K562 (cell line): ENCODE measurements around the gene PHOX2A. TPM values are rescaled to one million over a fixed set of nuclear protein-coding genes. Genes with fewer than 3 reads are reported as not detected.

ENCODE experiments used
- ARID1B ChIP-seq: fragments of 450-650 bp; IDR thresholded peaks from 2 replicates; pipeline ENCODE4 v1.6.1; 2016; ENCODE audit warnings: antibody characterized with exemption, mild to moderate bottlenecking, inconsistent platforms
- GATAD2A ChIP-seq: fragments of 450-650 bp; IDR thresholded peaks from 2 replicates; pipeline ENCODE4 v1.6.1; 2017
- GTF2E2 ChIP-seq: fragments of 200-800 bp; sonication (Bioruptor generic); IDR thresholded peaks from 2 replicates; pipeline ENCODE4 v1.6.1; 2016; ENCODE audit warnings: missing genetic modification characterization, missing compliant biosample characterization
- HNRNPH1 ChIP-seq: fragments of 200-400 bp; formaldehyde crosslinking; optimal IDR thresholded peaks from 2 replicates; pipeline ENCODE3; 2017; ENCODE audit warnings: low read depth, mild to moderate bottlenecking, low read length, moderate library complexity
- KDM5B ChIP-seq: fragments of 200-600 bp; sonication (generic); IDR thresholded peaks from 2 replicates; pipeline ENCODE4 v1.6.1; 2012; ENCODE audit warnings: low read depth, mild to moderate bottlenecking, moderate library complexity, low read length, control low read depth, inconsistent platforms; ENCODE audit not compliant: insufficient replicate concordance
- MCM7 ChIP-seq, 2 experiments: fragments of 450-650 bp; IDR thresholded peaks; 2 replicates each; pipeline ENCODE4 v1.6.1; 2016 to 2018
- NEUROD1 ChIP-seq: fragments of 150-350 bp; IDR thresholded peaks from 2 replicates; pipeline ENCODE4 v1.6.1; 2014; ENCODE audit warnings: borderline replicate concordance, low read length, low read depth; ENCODE audit not compliant: partially characterized antibody
- NFYB ChIP-seq: IDR thresholded peaks from 2 replicates; pipeline ENCODE4 v1.6.1; 2011; ENCODE audit warnings: mild to moderate bottlenecking, moderate library complexity; ENCODE audit not compliant: insufficient read length; ENCODE audit errors: extremely low read depth
- PTTG1 ChIP-seq: fragments of 450-650 bp; IDR thresholded peaks from 2 replicates; pipeline ENCODE4 v1.6.1; 2016; ENCODE audit warnings: low read depth, mild to moderate bottlenecking, missing genetic modification characterization, missing compliant biosample characterization
- RAD21 ChIP-seq, 2 experiments: fragments of 250-450 bp in 1 of 2; fragments of 450-650 bp in 1 of 2; sonication (Bioruptor Pico) in 1 of 2; formaldehyde crosslinking in 1 of 2; IDR thresholded peaks in 1 of 2; conservative IDR thresholded peaks in 1 of 2; 2 replicates each; pipeline versions ENCODE4 v1.4.0 to v1.8.0; 2020 to 2022; ENCODE audit warnings: mild to moderate bottlenecking in 2 of 2, moderate library complexity in 1 of 2
- RBBP5 ChIP-seq: fragments of 200-600 bp; sonication (generic); IDR thresholded peaks from 2 replicates; pipeline ENCODE4 v1.6.1; 2012; ENCODE audit warnings: borderline replicate concordance, mild to moderate bottlenecking, low read length, control low read depth, inconsistent platforms; ENCODE audit not compliant: insufficient read depth, poor library complexity, severe bottlenecking
- RNF2 ChIP-seq: sonication (generic); IDR thresholded peaks from 2 replicates; pipeline ENCODE4 v1.6.1; 2016
- SMAD2 ChIP-seq: fragments of 150-350 bp; IDR thresholded peaks from 2 replicates; pipeline ENCODE4 v1.6.1; 2014; ENCODE audit warnings: low read depth, mild to moderate bottlenecking, low read length
- SREBF1 ChIP-seq: fragments of 150-350 bp; IDR thresholded peaks from 2 replicates; pipeline ENCODE4 v1.6.1; 2014; ENCODE audit warnings: antibody characterized with exemption, low read depth, low read length, borderline replicate concordance
- WHSC1 ChIP-seq: IDR thresholded peaks from one replicate; pipeline ENCODE4 v1.6.1; 2012; ENCODE audit warnings: low read length, control low read depth, inconsistent platforms
- polyA plus RNA-seq, 8 experiments: library from polyadenylated mRNA; depleted of rRNA in 4 of 8; stranded (reverse) in 5 of 8; unstranded in 3 of 8; fragments of >200 nt; fragmentation: Nextera tagmentation in 2 of 8; fragmentation: Illumina TruSeq in 1 of 8; extraction: Ambion mirVana in 2 of 8; extraction: Trizol in 1 of 8; gene quantifications; 2 replicates each; pipeline versions ENCODE4 v1.2.1 to v1.2.3, GENCODE V29; 2011 to 2014; ENCODE audit warnings: inconsistent platforms in 1 of 8, missing spikeins in 1 of 8
- total RNA-seq, 7 experiments: library from RNA; depleted of rRNA in 6 of 7; stranded (reverse); fragments of >200 nt in 6 of 7; fragmentation: Illumina TruSeq in 2 of 7; extraction: Trizol in 2 of 7; gene quantifications; 2 replicates each; pipeline versions ENCODE4 v1.2.1 to v1.2.3, GENCODE V29; 2011 to 2021; ENCODE audit warnings: low replicate concordance in 1 of 7
- TF ChIP-seq, protein P1 (sequence below): fragments of 250-450 bp; sonication (Bioruptor Pico); IDR thresholded peaks from 2 replicates; pipeline ENCODE4 v1.8.0; 2022; ENCODE audit warnings: moderate library complexity, mild to moderate bottlenecking, inconsistent platforms
- TF ChIP-seq, protein P2 (sequence below): sonication (generic); formaldehyde crosslinking; IDR thresholded peaks from 2 replicates; pipeline ENCODE4 v1.8.0; 2023; ENCODE audit warnings: mild to moderate bottlenecking, missing genetic modification reagents
- TF ChIP-seq, protein P3 (sequence below): fragments of 250-450 bp; sonication (Bioruptor Pico); IDR thresholded peaks from 2 replicates; pipeline ENCODE4 v1.8.0; 2021; ENCODE audit warnings: mild to moderate bottlenecking, moderate library complexity

The PHOX2A gene
- total and polyA plus RNA-seq, 9 of the 15 experiments (the other 6 are each of a cell fraction or from before 2014, with no cell fraction given), result not detected

DNA sequence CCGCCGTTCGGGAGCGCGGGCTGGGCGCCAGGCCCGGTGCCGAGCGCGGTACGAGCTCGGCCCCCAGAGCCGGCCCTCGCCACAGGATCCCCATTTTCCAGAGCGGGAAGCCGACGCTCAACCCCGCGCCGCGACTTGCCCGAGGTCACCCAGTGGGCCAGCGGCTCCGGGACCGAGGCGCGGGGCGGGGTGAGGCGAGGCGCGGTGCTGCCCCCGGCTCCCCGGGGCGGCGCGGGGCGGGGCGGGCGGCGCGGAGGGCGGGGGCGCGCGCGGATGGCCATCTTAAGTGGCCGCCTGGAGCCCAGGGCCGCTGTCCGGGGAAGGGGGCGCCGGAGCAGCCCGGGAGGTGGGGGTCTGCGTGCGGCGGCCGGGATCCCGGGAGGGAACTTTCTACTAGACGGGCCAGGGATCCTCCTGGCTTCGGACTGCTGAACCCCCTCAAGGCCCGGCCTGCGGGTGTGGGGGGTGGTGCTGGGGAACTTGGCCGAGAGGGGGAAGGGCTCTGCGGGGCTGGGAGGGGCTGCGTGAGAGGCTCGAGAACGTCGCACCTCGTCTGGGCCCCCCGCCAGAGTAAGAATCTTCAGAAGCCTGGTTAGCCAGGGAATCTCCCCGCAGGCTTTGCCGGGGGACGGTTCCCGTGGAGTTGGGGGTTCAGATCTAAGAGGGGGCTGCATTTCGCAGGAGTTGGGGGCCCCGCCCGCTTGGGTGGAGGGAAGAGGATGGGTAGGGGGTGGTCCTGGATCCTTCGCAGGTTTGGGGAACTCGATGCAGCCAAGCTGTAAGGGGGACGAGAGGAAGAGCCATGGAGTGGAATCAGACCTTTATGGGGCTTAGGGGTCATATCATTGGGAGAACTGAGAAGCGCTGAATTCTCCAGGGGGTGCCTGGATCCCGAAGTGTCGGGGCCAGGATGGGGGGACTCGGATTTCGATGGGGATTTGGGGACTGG is 20.1 kb downstream of the PHOX2A start (continued):
- TF ChIP-seq, protein P1, sequence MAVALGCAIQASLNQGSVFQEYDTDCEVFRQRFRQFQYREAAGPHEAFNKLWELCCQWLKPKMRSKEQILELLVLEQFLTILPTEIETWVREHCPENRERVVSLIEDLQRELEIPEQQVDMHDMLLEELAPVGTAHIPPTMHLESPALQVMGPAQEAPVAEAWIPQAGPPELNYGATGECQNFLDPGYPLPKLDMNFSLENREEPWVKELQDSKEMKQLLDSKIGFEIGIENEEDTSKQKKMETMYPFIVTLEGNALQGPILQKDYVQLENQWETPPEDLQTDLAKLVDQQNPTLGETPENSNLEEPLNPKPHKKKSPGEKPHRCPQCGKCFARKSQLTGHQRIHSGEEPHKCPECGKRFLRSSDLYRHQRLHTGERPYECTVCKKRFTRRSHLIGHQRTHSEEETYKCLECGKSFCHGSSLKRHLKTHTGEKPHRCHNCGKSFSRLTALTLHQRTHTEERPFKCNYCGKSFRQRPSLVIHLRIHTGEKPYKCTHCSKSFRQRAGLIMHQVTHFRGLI (CRISPR knock-in tag), result no peak
- TF ChIP-seq GTF2E2 (tag) (no peak), SMAD2 (no peak), NEUROD1 (no peak), HNRNPH1 (no peak), SREBF1 (no peak), RAD21 (CRISPR knock-in tag; conservative IDR thresholded peaks at IDR 0.05 in 1 of 2, IDR thresholded peaks at IDR 0.05 in 1 of 2) (no peak), MCM7 (IDR thresholded peaks at IDR 0.05) (no peak), KDM5B (peak; percentile 53), PTTG1 (tag) (no peak), ARID1B (0 out of 2 replicates have a peak, but pooled peaks have one; percentile 6), RNF2 (0 out of 2 replicates have a peak, but pooled peaks have one; percentile 29), RBBP5 (no peak), WHSC1 (no peak), NFYB (no peak), GATAD2A (no peak)
- TF ChIP-seq, protein P2, sequence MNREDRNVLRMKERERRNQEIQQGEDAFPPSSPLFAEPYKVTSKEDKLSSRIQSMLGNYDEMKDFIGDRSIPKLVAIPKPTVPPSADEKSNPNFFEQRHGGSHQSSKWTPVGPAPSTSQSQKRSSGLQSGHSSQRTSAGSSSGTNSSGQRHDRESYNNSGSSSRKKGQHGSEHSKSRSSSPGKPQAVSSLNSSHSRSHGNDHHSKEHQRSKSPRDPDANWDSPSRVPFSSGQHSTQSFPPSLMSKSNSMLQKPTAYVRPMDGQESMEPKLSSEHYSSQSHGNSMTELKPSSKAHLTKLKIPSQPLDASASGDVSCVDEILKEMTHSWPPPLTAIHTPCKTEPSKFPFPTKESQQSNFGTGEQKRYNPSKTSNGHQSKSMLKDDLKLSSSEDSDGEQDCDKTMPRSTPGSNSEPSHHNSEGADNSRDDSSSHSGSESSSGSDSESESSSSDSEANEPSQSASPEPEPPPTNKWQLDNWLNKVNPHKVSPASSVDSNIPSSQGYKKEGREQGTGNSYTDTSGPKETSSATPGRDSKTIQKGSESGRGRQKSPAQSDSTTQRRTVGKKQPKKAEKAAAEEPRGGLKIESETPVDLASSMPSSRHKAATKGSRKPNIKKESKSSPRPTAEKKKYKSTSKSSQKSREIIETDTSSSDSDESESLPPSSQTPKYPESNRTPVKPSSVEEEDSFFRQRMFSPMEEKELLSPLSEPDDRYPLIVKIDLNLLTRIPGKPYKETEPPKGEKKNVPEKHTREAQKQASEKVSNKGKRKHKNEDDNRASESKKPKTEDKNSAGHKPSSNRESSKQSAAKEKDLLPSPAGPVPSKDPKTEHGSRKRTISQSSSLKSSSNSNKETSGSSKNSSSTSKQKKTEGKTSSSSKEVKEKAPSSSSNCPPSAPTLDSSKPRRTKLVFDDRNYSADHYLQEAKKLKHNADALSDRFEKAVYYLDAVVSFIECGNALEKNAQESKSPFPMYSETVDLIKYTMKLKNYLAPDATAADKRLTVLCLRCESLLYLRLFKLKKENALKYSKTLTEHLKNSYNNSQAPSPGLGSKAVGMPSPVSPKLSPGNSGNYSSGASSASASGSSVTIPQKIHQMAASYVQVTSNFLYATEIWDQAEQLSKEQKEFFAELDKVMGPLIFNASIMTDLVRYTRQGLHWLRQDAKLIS (CRISPR knock-in tag), result peak; percentile 53; the same call in 1 of the 2 replicates
- TF ChIP-seq, protein P3, sequence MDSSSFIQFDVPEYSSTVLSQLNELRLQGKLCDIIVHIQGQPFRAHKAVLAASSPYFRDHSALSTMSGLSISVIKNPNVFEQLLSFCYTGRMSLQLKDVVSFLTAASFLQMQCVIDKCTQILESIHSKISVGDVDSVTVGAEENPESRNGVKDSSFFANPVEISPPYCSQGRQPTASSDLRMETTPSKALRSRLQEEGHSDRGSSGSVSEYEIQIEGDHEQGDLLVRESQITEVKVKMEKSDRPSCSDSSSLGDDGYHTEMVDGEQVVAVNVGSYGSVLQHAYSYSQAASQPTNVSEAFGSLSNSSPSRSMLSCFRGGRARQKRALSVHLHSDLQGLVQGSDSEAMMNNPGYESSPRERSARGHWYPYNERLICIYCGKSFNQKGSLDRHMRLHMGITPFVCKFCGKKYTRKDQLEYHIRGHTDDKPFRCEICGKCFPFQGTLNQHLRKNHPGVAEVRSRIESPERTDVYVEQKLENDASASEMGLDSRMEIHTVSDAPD (CRISPR knock-in tag), result no peak
